DND-41 (cell line): ENCODE data around the gene FHDC1.

Experiments
- EZH2 ChIP-seq: IDR thresholded peaks from 3 replicates; pipeline ENCODE4 v1.6.1; 2012; ENCODE audit warnings: borderline replicate concordance, low read depth, mild to moderate bottlenecking, moderate library complexity, low read length, inconsistent platforms; ENCODE audit not compliant: severe bottlenecking
- TF ChIP-seq, protein P1 (sequence below): IDR thresholded peaks from 2 replicates; pipeline ENCODE4 v1.5.1; 2012; ENCODE audit warnings: borderline replicate concordance, low read length, moderate library complexity, mild to moderate bottlenecking; ENCODE audit not compliant: poor library complexity, severe bottlenecking; ENCODE audit errors: extremely low read depth

DNA sequence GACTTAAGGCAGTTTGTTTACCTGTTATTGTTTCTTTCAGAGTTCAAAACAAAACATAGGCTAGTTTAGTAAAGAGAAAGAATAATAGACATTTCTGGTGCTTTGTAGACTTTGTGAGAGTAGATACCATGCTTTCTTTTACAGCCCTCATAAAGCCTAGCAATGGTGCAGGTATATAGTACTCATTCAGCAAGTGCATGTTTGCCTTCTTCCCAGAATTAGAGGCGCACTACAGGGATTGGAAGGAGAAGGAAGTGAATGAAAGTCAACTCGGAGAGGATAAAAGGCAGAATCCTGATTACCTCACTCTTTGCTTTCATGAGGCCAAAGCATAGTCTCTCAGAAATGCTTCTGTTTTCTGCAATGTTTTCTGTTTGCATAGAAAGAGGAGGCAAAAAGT is 43.1 kb upstream of the FHDC1 start:
- no peak for TF ChIP-seq EZH2
- TF ChIP-seq, protein P1, sequence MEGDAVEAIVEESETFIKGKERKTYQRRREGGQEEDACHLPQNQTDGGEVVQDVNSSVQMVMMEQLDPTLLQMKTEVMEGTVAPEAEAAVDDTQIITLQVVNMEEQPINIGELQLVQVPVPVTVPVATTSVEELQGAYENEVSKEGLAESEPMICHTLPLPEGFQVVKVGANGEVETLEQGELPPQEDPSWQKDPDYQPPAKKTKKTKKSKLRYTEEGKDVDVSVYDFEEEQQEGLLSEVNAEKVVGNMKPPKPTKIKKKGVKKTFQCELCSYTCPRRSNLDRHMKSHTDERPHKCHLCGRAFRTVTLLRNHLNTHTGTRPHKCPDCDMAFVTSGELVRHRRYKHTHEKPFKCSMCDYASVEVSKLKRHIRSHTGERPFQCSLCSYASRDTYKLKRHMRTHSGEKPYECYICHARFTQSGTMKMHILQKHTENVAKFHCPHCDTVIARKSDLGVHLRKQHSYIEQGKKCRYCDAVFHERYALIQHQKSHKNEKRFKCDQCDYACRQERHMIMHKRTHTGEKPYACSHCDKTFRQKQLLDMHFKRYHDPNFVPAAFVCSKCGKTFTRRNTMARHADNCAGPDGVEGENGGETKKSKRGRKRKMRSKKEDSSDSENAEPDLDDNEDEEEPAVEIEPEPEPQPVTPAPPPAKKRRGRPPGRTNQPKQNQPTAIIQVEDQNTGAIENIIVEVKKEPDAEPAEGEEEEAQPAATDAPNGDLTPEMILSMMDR = no peak
